Mucosa of rectum (tissue), 2 donors: ENCODE measurements around the gene RP2.

Experiments
- H3K27ac ChIP-seq, 2 donors: one replicate each; pipeline ENCODE4 v1.7.0; 2013; ENCODE audit warnings: inconsistent platforms in 2 of 2, low read depth in 2 of 2, low read length in 2 of 2
- H3K27me3 ChIP-seq, 2 donors: one replicate each; pipeline ENCODE4 v1.7.0; 2013; ENCODE audit warnings: low read length in 2 of 2; ENCODE audit not compliant: control insufficient read depth in 2 of 2, insufficient read depth in 2 of 2
- H3K36me3 ChIP-seq, 2 donors: one replicate each; pipeline ENCODE4 v1.7.0; 2013; ENCODE audit warnings: low read length in 2 of 2; ENCODE audit not compliant: control insufficient read depth in 2 of 2, insufficient read depth in 2 of 2
- H3K4me1 ChIP-seq, 2 donors: one replicate each; pipeline ENCODE4 v1.7.0; 2013; ENCODE audit warnings: low read length in 2 of 2, mild to moderate bottlenecking in 1 of 2; ENCODE audit not compliant: control insufficient read depth in 2 of 2, insufficient read depth in 2 of 2
- H3K4me3 ChIP-seq, 2 donors: one replicate each; pipeline ENCODE4 v1.7.0; 2013; ENCODE audit warnings: low read length in 2 of 2
- H3K9ac ChIP-seq, 2 donors: one replicate each; pipeline ENCODE4 v1.7.0; 2013; ENCODE audit warnings: low read length in 2 of 2, low read depth in 1 of 2, mild to moderate bottlenecking in 1 of 2
- H3K9me3 ChIP-seq, 2 donors: one replicate each; pipeline ENCODE4 v1.7.0; 2013; ENCODE audit warnings: low read length in 2 of 2; ENCODE audit not compliant: control insufficient read depth in 2 of 2
- donor health status: healthy.
- donor health status: Normal muscosa, but diverticular disease.

The RP2 gene

GRCh38 chrX:46836701-46837557, at the start of gene RP2:
TSS of gene RP2 (plus strand) at chrX:46837043. CDS start at chrX:46837101, 58 bp downstream.
- H3K27ac ChIP-seq = peak within 1 kb of the TSS; percentile 92 to 95
- peaks cover 0 to 2% of the 10 kb centered on the region in 2 donors for H3K9me3 ChIP-seq
- peak within 1 kb of the TSS; percentile 84 to 95 for H3K9ac ChIP-seq
- H3K4me3 ChIP-seq = peak within 1 kb of the TSS; percentile 87 to 88
- no peaks in the 10 kb centered on the region for H3K27me3 ChIP-seq
- H3K36me3 ChIP-seq = no peaks in the 10 kb centered on the region
- H3K4me1 ChIP-seq = peaks cover 0 to 3% of the 10 kb centered on the region in 2 donors

- Histone ChIP-seq H3K4me1 (no peaks in the 10 kb centered on the region), H3K27me3 (no peaks in the 10 kb centered on the region), H3K9me3 (no peaks in the 10 kb centered on the region), H3K36me3 (no peaks in the 10 kb centered on the region), H3K27ac (no peak overlapping the region), H3K9ac (no peak overlapping the region), H3K4me3 (no peak overlapping the region)
Observed at GRCh38 chrX:46788902-46789301, 47.9 kb upstream of the RP2 start.

- no peaks in the 10 kb centered on the region for H3K4me1 ChIP-seq
- H3K36me3 ChIP-seq = no peaks in the 10 kb centered on the region
- H3K9ac ChIP-seq = no peak overlapping the region
- H3K9me3 ChIP-seq = no peaks in the 10 kb centered on the region
- H3K27me3 ChIP-seq = no peaks in the 10 kb centered on the region
- no peak overlapping the region for H3K4me3 ChIP-seq
- H3K27ac ChIP-seq = no peak overlapping the region
Observed at GRCh38 chrX:46791927-46792809, 44.7 kb upstream of the RP2 start.

GRCh38 chrX:46792810-46793188, 44.0 kb upstream of the RP2 start:
- Histone ChIP-seq H3K36me3 (no peaks in the 10 kb centered on the region), H3K27me3 (no peaks in the 10 kb centered on the region), H3K9me3 (no peaks in the 10 kb centered on the region), H3K4me1 (no peaks in the 10 kb centered on the region), H3K9ac (no peak overlapping the region), H3K4me3 (no peak overlapping the region), H3K27ac (no peak overlapping the region)

GRCh38 chrX:46793386-46794143, 43.3 kb upstream of the RP2 start:
- no peaks in the 10 kb centered on the region for H3K9me3 ChIP-seq
- no peak overlapping the region for H3K9ac ChIP-seq
- H3K27ac ChIP-seq = no peak overlapping the region
- no peaks in the 10 kb centered on the region for H3K27me3 ChIP-seq
- H3K36me3 ChIP-seq = no peaks in the 10 kb centered on the region
- H3K4me1 ChIP-seq = no peaks in the 10 kb centered on the region
- no peak overlapping the region for H3K4me3 ChIP-seq

GRCh38 chrX:46796574-46797191, 40.2 kb upstream of the RP2 start:
- H3K27me3 ChIP-seq = no peaks in the 10 kb centered on the region

GRCh38 chrX:46803140-46803539, 33.7 kb upstream of the RP2 start:
- Histone ChIP-seq H3K4me3 (no peak overlapping the region), H3K9me3 (no peaks in the 10 kb centered on the region), H3K9ac (no peak overlapping the region), H3K36me3 (no peaks in the 10 kb centered on the region), H3K27me3 (peaks cover 0 to 3% of the 10 kb centered on the region in 2 donors), H3K4me1 (no peaks in the 10 kb centered on the region), H3K27ac (no peak overlapping the region)

More at GRCh38 chrX:46796574-46797191, 40.2 kb upstream of the RP2 start:
- Histone ChIP-seq H3K9me3 (no peaks in the 10 kb centered on the region), H3K4me1 (no peaks in the 10 kb centered on the region), H3K4me3 (no peak overlapping the region), H3K36me3 (no peaks in the 10 kb centered on the region), H3K27ac (no peak overlapping the region), H3K9ac (no peak overlapping the region)

GRCh38 chrX:46805270-46805669, 31.6 kb upstream of the RP2 start:
- Histone ChIP-seq H3K9me3 (no peaks in the 10 kb centered on the region), H3K27me3 (peaks cover 0 to 3% of the 10 kb centered on the region in 2 donors), H3K27ac (no peak overlapping the region), H3K36me3 (no peaks in the 10 kb centered on the region), H3K4me1 (no peaks in the 10 kb centered on the region), H3K4me3 (no peak overlapping the region), H3K9ac (no peak overlapping the region)

- Histone ChIP-seq H3K9ac (no peak overlapping the region), H3K4me3 (no peak overlapping the region), H3K27ac (no peak overlapping the region), H3K36me3 (no peaks in the 10 kb centered on the region), H3K4me1 (no peaks in the 10 kb centered on the region), H3K9me3 (no peaks in the 10 kb centered on the region), H3K27me3 (peaks cover 3 to 5% of the 10 kb centered on the region in 2 donors)
Observed at GRCh38 chrX:46811121-46811520, 25.7 kb upstream of the RP2 start.
